Body of pancreas (tissue), 4 donors: Measurements from ENCODE around the gene TAF1C.

Experiments
- POLR2A ChIP-seq, 3 donors: fragments of 450-650 bp; IDR thresholded peaks; one replicate each; pipeline ENCODE4 v1.6.1; 2016; ENCODE audit warnings: antibody characterized with exemption in 3 of 3, mild to moderate bottlenecking in 2 of 3
- TF ChIP-seq, protein P1 (sequence below), 7 experiments: fragments of 450-650 bp in 4 of 7; fragments of 200-600 bp in 3 of 7; sonication (generic) in 3 of 7; IDR thresholded peaks; one replicate each; pipeline ENCODE4 v1.5.1; 2016 to 2019; ENCODE audit warnings: antibody characterized with exemption in 7 of 7

GRCh38 chr16:84199097-84199496 lies 12.2 kb upstream of the TAF1C start:
- TF ChIP-seq, protein P1, sequence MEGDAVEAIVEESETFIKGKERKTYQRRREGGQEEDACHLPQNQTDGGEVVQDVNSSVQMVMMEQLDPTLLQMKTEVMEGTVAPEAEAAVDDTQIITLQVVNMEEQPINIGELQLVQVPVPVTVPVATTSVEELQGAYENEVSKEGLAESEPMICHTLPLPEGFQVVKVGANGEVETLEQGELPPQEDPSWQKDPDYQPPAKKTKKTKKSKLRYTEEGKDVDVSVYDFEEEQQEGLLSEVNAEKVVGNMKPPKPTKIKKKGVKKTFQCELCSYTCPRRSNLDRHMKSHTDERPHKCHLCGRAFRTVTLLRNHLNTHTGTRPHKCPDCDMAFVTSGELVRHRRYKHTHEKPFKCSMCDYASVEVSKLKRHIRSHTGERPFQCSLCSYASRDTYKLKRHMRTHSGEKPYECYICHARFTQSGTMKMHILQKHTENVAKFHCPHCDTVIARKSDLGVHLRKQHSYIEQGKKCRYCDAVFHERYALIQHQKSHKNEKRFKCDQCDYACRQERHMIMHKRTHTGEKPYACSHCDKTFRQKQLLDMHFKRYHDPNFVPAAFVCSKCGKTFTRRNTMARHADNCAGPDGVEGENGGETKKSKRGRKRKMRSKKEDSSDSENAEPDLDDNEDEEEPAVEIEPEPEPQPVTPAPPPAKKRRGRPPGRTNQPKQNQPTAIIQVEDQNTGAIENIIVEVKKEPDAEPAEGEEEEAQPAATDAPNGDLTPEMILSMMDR (IDR thresholded peaks at IDR 0.05), result no peak
- no peak for TF ChIP-seq POLR2A (IDR thresholded peaks at IDR 0.05)
